Activated CD4-positive, alpha-beta T cell treated with anti-CD3 and anti-CD28 coated beads for 1 hour (primary cell): Measurements from ENCODE around the gene BCL3.

Experiments
- DNase-seq: peaks from one replicate; pipeline ENCODE4 v3.0.0-alpha.2; 2020

The BCL3 gene

GRCh38 chr19:44744871-44745332 lies 3.6 kb upstream of the BCL3 start:
- DNase-seq: no peak

DNA sequence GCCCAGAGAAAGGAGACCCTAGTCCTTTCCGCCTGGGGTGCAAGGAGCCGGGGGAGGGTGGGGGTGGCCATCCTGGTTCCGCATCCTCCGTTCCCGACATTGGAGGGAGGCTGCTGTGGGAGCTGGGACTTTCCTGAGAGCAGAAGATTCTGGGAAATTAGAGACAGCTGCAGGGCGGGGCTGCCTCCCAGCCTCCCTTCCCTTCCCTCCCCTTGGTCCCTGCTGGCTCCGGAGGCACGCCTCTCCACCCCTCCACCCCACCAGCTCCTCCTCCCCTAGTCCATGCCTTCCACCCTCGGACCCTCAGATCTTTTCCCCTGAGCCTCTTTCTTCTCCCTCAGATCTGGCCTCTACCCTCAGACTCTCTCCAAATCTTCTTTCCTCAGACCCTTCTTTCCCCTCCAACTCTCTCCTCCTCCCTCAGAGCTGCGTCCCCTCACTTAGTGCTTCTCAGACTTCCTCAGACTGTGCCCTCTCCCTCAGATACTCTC lies 3.1 kb upstream of the BCL3 start:
- no peak for DNase-seq

DNA sequence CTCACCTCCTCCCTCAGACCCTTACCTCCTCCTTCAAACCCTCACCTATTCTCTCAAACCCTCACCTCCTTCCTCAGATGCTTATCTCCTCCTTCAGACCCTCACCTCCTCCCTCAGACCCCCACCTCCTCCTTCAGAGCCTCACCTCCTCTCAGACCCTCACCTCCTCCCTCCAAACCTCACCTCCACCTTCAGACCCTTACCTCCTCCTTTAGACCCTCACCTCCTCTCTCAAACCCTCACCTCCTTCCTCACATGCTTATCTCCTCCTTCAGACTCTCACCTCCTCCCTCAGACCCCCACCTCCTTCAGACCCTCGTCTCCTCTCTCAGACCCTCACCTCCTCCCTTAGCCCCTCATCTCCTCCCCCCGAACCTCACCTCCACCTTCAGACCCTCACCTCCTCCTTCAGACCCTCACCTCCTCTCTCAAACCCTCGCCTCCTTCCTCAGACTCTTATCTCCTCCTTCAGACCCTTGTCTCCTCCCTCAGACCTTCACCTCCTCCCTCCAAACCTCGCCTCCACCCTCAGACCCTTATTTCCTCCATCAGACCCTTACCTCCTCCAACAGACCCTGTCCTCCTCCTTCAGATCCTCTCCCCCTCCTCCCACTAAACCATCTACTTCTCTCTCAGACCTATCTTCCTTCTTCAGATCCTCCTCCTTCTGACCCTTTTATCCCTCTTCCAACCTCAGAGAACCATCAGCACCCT lies 2.5 kb upstream of the BCL3 start:
- DNase-seq: no peak

DNA sequence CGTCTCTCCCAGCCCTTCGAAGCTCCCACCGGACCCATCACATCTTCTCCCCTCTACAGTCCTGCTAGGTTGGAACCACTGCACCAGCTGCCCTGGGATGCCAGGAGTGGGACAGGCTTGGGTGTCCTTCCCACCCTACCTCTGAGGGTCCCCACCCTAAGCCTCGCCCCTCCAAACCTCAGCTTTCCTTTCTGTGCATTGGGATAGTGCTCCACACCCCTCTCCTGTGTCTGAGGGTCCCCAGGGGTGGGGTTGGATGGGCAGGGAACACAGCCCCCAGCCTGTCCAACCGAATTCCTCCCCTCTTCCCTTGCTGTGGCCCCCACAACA lies 1.9 kb upstream of the BCL3 start:
- DNase-seq: no peak

DNA sequence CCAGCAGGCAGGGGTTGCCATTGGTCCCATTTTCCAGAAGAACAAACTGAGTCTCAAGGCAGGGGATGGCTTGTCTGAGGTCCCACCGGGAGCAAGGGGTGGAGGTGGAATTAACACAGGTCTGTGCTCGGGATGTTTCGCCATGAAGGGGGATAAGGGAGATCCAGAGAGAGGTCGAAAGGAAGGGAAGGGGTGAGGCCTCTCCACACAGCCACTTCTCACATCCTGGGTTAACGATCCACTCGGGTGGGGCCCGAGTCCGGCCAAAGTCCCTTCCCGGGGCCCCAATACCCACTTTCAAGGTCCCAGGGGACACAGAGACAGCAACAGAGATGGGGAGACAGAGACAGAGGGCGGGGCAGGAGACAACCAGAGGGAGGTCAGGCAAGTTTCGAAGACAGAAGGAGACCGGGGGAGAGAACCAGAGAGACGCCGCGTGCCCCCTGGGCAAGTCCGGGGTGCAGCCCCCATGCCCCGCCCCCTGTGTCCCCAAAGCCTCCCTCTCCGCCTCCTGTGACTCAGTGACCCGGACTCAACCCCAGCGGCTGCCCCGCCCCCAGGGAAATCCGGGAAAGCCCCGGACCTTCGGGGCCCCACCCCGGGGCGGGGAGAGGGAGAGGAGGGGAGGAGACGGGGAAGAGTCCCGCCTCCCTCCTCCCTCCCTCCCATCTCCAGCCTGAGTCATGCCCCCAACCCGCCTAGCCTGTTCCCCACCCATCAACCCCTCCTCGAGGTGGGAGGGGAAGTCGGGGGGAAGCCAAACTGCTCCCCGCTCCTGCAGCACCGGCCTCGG lies 1.4 kb upstream of the BCL3 start:
- DNase-seq: peak; percentile 90

GRCh38 chr19:44747739-44748425 lies 626 bp upstream of the BCL3 start:
- DNase-seq: no peak

DNA sequence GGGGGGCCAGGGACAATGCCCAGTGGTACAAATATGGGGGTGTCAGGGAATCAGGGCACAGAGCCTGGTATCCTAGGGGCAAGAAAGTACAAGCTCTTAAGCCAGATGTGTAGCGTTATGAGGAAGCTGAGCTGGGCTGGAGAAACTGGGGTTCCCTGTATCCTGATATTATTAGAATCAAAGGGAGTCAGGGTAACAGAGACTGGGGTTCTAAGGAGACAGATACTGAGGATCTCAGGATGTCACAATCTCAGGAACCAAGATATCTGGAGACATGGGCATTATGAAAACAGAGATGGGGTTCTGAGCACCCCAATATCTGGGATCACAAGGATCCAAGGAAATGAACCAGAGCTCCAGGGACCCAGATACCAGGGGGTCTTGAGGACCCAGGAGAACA lies 784 bp downstream of the BCL3 start:
- no peak for DNase-seq

DNA sequence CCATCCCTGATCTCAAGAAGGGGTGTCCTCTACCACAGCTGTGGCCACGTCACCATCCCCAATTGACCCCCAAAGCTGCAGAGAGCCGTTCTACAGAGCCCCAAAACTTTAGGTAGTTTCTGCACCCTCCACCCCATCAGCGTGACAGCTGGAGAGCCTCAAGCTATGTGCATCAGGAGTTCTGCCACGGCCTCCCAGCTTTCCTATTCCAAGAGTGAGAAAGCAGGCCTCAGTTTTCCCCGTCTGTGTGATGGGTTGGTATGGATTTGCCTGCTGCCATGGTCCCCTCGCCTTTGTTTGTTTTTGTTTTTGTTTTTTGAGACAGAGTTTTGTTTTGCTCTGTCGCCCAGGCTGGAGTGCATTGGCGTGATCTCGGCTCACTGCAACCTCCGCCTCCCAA lies 1.5 kb downstream of the BCL3 start:
- DNase-seq: no peak

DNA sequence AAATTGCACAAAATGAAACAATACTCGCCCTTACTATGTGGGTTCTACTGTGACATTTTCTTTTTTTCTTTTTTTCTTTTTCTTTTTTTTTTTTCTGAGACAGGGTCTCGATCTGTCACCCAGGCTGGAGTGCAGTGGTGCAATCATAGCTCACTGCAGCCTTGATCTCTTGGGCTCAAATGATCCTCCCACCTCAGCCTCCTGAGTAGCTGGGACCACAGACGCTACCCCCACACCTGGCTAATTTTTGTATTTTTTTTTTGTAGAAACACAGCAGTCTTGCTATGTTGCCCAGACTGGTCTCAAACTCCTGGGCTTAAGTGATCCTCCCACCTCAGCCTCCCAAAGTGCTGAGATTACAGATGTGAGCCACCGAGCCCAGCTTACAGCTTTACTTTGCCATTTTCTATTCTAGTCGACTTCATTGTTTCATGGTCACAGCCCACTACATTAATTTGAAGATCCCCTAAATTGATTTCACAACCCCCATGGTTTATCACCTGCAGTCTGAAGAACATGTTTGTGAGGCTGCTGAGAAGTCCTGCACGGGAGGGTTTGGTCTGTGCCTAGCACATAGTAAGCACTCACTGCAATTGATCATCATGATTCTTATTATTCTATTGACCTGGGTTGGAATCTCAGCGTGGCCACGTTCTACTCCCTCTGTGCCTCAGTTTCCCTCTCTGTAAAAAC lies 3.8 kb downstream of the BCL3 start:
- no peak for DNase-seq

DNA sequence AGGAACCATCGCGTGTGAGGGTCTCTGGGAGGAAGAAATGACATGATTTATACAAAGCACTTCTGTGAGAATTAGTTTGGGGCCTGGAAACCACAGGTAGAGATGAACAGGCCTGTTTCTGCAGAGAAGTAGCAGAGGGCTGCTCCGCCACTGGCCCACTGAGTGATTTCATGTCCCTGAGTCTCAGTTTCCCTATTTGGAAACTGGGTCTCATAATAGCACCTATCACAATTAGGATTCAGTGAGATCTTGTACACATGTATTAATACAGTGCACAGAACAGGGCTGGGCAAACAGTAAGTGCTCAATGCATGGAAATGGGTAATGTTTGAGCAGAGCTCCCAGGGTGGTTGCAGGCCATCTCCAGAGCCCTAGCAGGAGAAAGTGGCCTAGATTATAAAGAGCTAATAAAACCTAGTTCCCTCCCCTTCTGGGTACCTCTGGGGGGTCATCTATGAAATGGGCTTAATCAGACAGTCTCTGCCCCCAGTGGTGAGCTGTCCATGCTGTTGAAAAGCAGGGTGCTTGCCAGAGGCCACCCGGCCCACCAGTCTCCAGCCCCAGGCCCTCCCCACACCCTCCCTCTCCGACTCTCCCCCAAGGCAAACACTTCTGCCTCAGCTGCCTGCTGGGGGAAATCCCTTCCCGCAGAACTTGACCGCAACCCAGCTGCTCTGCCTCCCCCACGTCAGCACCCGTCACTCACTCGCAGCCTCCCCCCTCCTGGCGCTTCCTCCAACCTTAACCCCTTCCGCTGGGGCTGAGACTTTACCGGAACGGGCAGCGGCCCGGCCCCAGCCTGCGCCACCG lies 4.5 kb downstream of the BCL3 start:
- DNase-seq: peak; percentile 90

GRCh38 chr19:44753626-44753931 lies 5.1 kb downstream of the BCL3 start:
- DNase-seq: no peak

- DNase-seq: peak; percentile 42
Observed at GRCh38 chr19:44753932-44754749, 5.6 kb downstream of the BCL3 start.

- no peak for DNase-seq
Observed at GRCh38 chr19:44754750-44755080, 6.2 kb downstream of the BCL3 start.

- DNase-seq: no peak
Observed at GRCh38 chr19:44755219-44755618, 6.7 kb downstream of the BCL3 start.

GRCh38 chr19:44756089-44756562 lies 7.6 kb downstream of the BCL3 start:
- DNase-seq: no peak

DNA sequence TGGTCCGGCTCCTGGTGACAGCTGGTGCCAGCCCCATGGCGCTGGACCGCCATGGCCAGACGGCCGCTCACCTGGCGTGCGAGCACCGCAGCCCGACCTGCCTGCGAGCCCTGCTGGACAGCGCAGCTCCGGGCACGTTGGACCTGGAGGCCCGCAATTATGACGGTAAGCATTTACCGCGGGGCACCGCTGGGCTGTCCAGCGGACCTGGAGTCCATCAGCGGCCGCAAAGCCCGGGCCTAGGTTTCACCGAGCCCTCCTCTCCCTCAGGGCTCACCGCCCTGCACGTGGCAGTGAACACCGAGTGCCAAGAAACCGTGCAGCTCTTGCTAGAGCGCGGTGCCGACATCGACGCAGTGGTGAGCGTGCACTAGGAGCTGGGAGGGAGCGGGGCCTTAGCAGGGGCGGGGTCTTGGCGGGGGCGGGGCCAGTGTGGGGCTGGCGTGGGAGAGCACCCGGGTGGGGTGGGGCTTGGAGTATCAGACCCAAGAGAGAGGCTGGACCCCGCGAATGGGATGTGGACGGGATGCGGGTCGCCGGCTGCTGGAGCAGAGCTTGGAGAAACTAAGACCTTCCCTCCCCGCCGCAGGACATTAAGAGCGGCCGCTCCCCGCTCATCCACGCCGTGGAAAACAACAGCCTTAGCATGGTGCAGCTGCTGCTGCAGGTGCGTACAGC lies 8.7 kb downstream of the BCL3 start:
- no peak for DNase-seq

DNA sequence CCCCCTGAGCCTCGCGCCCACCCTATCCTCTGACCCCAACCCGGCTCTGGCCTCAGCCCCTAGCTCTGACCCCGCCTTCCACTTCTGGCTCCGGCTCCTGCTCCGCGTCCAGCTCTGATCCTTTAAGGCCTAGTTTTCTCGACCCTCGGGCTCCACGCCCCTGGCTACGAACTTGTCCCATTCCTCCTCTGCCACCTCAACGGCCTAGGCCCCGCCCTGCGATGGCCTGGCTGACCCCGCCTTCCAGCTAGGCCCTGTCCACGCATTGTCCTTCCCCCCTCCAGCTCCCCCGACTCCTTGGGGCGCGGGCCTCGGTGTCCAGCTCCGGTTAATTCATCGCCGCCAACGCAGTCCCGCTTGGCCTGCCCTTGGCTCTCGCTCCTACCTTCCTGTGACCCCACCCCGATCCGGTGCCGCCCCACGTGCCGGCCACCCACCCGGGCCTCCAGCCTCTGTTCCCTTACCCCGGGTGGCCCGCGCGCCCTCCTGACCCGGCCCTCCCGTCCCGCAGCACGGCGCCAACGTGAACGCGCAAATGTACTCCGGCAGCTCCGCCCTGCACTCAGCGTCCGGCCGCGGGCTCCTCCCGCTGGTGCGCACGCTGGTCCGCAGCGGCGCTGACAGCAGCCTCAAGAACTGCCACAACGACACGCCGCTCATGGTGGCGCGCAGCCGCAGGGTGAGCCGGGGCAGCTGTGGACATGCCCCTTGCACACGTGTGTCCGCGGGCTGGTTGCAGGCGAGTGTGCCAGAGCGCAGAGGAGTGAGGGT lies 9.4 kb downstream of the BCL3 start:
- no peak for DNase-seq

DNA sequence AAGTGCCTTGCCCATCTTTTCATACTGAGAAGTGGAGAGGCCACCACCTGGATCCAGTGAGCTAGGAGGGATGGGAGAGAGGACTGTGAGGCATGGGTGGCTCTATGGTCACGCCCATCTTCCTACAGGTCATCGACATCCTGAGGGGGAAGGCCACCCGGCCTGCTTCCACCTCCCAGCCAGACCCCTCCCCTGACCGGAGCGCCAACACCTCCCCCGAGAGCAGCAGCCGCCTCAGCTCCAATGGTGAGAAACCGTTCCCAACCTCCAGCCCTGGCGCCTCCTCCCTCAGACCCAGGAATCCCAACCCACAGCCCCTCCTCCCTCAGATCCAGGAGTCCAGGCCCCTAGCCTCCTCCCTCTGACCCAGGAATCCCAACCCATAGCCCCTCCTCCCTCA lies 10.1 kb downstream of the BCL3 start:
- DNase-seq: no peak

- no peak for DNase-seq
Observed at GRCh38 chr19:44759083-44759804, 10.7 kb downstream of the BCL3 start.
